CD4-positive, alpha-beta T cell (primary cell): ENCODE results near the gene ABCG1. TPM values are rescaled to one million over a fixed set of nuclear protein-coding genes. Genes with fewer than 3 reads are reported as not detected.
A peak's percentile ranks its signal among the peaks of the same experiment; 100 is the strongest.

Experiments used
- ATAC-seq: fragments of 200-7000 bp; cut with Tn5 transposase; one replicate; pipeline ENCODE4 v1.10.0; 2022; ENCODE audit warnings: mild to moderate bottlenecking; ENCODE audit not compliant: poor library complexity
- CTCF ChIA-PET: fragments of 350-600 bp; sonication (Branson Sonifier 250); formaldehyde crosslinking; loops from one replicate; lab custom pipeline; 2021; ENCODE audit warnings: antibody characterized with exemption, inconsistent platforms; lab: Charles Lee
- POLR2A ChIA-PET: fragments of 350-600 bp; sonication (Branson Sonifier 250); formaldehyde crosslinking; loops from one replicate; lab custom pipeline; 2021; ENCODE audit warnings: antibody characterized with exemption, inconsistent platforms; lab: Charles Lee
- DNase-seq, 14 experiments: peaks; one replicate each; pipeline ENCODE4 v3.0.0-alpha.2; 2013 to 2020; ENCODE audit warnings: mixed read lengths in 2 of 14
- H3K27ac ChIP-seq, 2 donors: one replicate each; pipeline versions ENCODE4 v1.5.1 to v1.7.0; 2013; ENCODE audit warnings: low read length in 2 of 2, low read depth in 1 of 2, mild to moderate bottlenecking in 1 of 2
- H3K27me3 ChIP-seq, 2 experiments: 1 replicate in 1 of 2; 2 replicates in 1 of 2; pipeline versions ENCODE4 v1.6.1 to v1.7.0; 2013; ENCODE audit warnings: low read length in 2 of 2, control low read depth in 1 of 2, mild to moderate bottlenecking in 1 of 2, moderate library complexity in 1 of 2; ENCODE audit not compliant: insufficient read depth in 2 of 2, control insufficient read depth in 1 of 2
- H3K36me3 ChIP-seq: one replicate; pipeline ENCODE4 v1.6.1; 2013; ENCODE audit warnings: low read length, control low read depth; ENCODE audit not compliant: insufficient read depth
- H3K4me1 ChIP-seq: one replicate; pipeline ENCODE4 v1.6.1; 2013; ENCODE audit warnings: low read length, control low read depth; ENCODE audit not compliant: insufficient read depth
- H3K4me3 ChIP-seq: one replicate; pipeline ENCODE4 v1.5.1; 2013; ENCODE audit warnings: mild to moderate bottlenecking, low read length, moderate library complexity
- H3K9me3 ChIP-seq, 2 experiments: 1 replicate in 1 of 2; 2 replicates in 1 of 2; pipeline versions ENCODE4 v1.6.1 to v1.7.0; 2013; ENCODE audit warnings: low read length in 2 of 2, mild to moderate bottlenecking in 2 of 2, control low read depth in 1 of 2, moderate library complexity in 1 of 2; ENCODE audit not compliant: control insufficient read depth in 1 of 2, insufficient read depth in 1 of 2
- H3K27ac Mint-ChIP-seq: one replicate; pipeline ENCODE4 v1.8.0; 2020; ENCODE audit warnings: mixed read lengths
- H3K27me3 Mint-ChIP-seq: one replicate; pipeline ENCODE4 v1.8.0; 2021; ENCODE audit warnings: mixed read lengths
- H3K36me3 Mint-ChIP-seq: one replicate; pipeline ENCODE4 v1.8.0; 2021; ENCODE audit warnings: low read depth, mixed read lengths
- H3K4me1 Mint-ChIP-seq: one replicate; pipeline ENCODE4 v1.8.0; 2021; ENCODE audit warnings: low read depth, mixed read lengths
- H3K4me3 Mint-ChIP-seq: one replicate; pipeline ENCODE4 v1.8.0; 2020; ENCODE audit warnings: mild to moderate bottlenecking, mixed read lengths
- H3K9me3 Mint-ChIP-seq: one replicate; pipeline ENCODE4 v1.8.0; 2020; ENCODE audit warnings: mixed read lengths
- CTCF ChIP-seq: fragments of 200-600 bp; IDR thresholded peaks from one replicate; pipeline ENCODE4 v1.8.0; 2022; ENCODE audit warnings: antibody characterized with exemption, mild to moderate bottlenecking
- intact Hi-C, 2 experiments: fragments of 100-400 bp; cut with DNase I in 1 of 2; cut with micrococcal nuclease in 1 of 2; formaldehyde crosslinking; loops; one replicate each; pipeline versions ENCODE4 v1.15.1 to v1.9.0; 2023 to 2025; cut with DNase I, micrococcal nuclease
- total RNA-seq, 174 experiments: library from RNA in 2 of 174; stranded (reverse) in 2 of 174; gene quantifications; one replicate each; pipeline ENCODE4 v1.2.3 and lab custom pipeline; 2021 to 2026

Gene ABCG1
- total RNA-seq, 2 experiments from 2014 or later = 109 to 116 TPM

GRCh38 chr21:42229676-42230075 lies 10.7 kb downstream of the ABCG1 start:
- ATAC-seq (no peak), DNase-seq (no peak)
- Mint-ChIP-seq H3K9me3 (peaks cover 2% of the 10 kb centered on the region), H3K27ac (peak overlapping the region; percentile 90), H3K4me3 (no peak overlapping the region), H3K27me3 (no peaks in the 10 kb centered on the region), H3K4me1 (peaks cover 95% of the 10 kb centered on the region), H3K36me3 (peaks cover 68% of the 10 kb centered on the region)
- no peak overlapping the region for H3K4me3 ChIP-seq
- H3K36me3 ChIP-seq = peaks cover 20% of the 10 kb centered on the region
- intact Hi-C loops = loop anchor here (5.0 to 10.0 kb wide), 4 partner anchors 38 to 1555 kb away; partner anchors contain the start of gene RRP1 (in 1 of the 2)
- no peak overlapping the region for H3K27ac ChIP-seq
- H3K9me3 ChIP-seq = no peaks in the 10 kb centered on the region
- CTCF ChIA-PET = interaction anchor here (1.0 to 1.2 kb wide), 2 partner anchors 10 to 84 kb away, joined by 3 to 4 read pairs; no protein-coding TSS in a partner anchor
- no peak for TF ChIP-seq CTCF
- no peaks in the 10 kb centered on the region for H3K27me3 ChIP-seq
- POLR2A ChIA-PET = interaction anchor here (1.6 kb wide), 1 partner anchor 10 kb away, joined by 9 read pairs; no protein-coding TSS in a partner anchor
- H3K4me1 ChIP-seq = peaks cover 74% of the 10 kb centered on the region

- H3K27ac Mint-ChIP-seq = peak overlapping the region; percentile 90
- no peaks in the 10 kb centered on the region for H3K27me3 Mint-ChIP-seq
- Histone ChIP-seq H3K36me3 (peaks cover 20% of the 10 kb centered on the region), H3K27me3 (no peaks in the 10 kb centered on the region), H3K4me1 (peaks cover 78% of the 10 kb centered on the region), H3K9me3 (no peaks in the 10 kb centered on the region), H3K27ac (no peak overlapping the region), H3K4me3 (no peak overlapping the region)
- peak overlapping the region; percentile 42 for H3K4me3 Mint-ChIP-seq
- CTCF ChIA-PET = interaction anchor here (1.0 to 1.2 kb wide), 2 partner anchors 10 to 85 kb away, joined by 3 to 4 read pairs; no protein-coding TSS in a partner anchor
- POLR2A ChIA-PET = no interaction called here
- ATAC-seq = no peak
- no peak for DNase-seq
- peaks cover 63% of the 10 kb centered on the region for H3K36me3 Mint-ChIP-seq
- intact Hi-C loops = loop anchor here (5.0 to 10.0 kb wide), 4 partner anchors 37 to 1555 kb away; partner anchors contain the start of gene RRP1 (in 1 of the 2)
- TF ChIP-seq CTCF = no peak
- peaks cover 2% of the 10 kb centered on the region for H3K9me3 Mint-ChIP-seq
- peaks cover 95% of the 10 kb centered on the region for H3K4me1 Mint-ChIP-seq
Measured at GRCh38 chr21:42230178-42230577, 11.2 kb downstream of the ABCG1 start.

- peak overlapping the region; percentile 90 for H3K27ac Mint-ChIP-seq
- ChIA-PET POLR2A (no interaction called here), CTCF (no interaction called here)
- ATAC-seq = no peak
- intact Hi-C loops = loop anchor here (5.0 to 10.0 kb wide), 4 partner anchors 37 to 1554 kb away; partner anchors contain the start of gene RRP1 (in 1 of the 2)
- TF ChIP-seq CTCF = no peak
- peaks cover 20% of the 10 kb centered on the region for H3K36me3 ChIP-seq
- H3K4me3 ChIP-seq = no peak overlapping the region
- H3K36me3 Mint-ChIP-seq = peaks cover 58% of the 10 kb centered on the region
- no peak for DNase-seq
- no peaks in the 10 kb centered on the region for H3K27me3 Mint-ChIP-seq
- H3K4me1 ChIP-seq = peaks cover 83% of the 10 kb centered on the region
- H3K4me1 Mint-ChIP-seq = peaks cover 95% of the 10 kb centered on the region
- H3K9me3 Mint-ChIP-seq = peaks cover 2% of the 10 kb centered on the region
- H3K9me3 ChIP-seq = no peaks in the 10 kb centered on the region
- H3K27me3 ChIP-seq = no peaks in the 10 kb centered on the region
- no peak overlapping the region for H3K27ac ChIP-seq
- peak overlapping the region; percentile 42 for H3K4me3 Mint-ChIP-seq
Measured at GRCh38 chr21:42230636-42231035, 11.7 kb downstream of the ABCG1 start.
